ENCODE results near the gene MACROH2A2. TPM values are rescaled to one million over a fixed set of nuclear protein-coding genes. Genes with fewer than 3 reads are reported as not detected.

Gene MACROH2A2
- total and polyA plus RNA-seq, 2 of the 13 experiments (the other 11 are each of a cell fraction or from before 2014, with no cell fraction given) = 9.8 to 43.1 TPM

- in situ Hi-C loops (cut with HindIII; ENCODE audit: extremely low pct_ligation_motif_present, low pct_unique_long_range_greater_than_20kb) (no loop called here), intact Hi-C loops (cut with micrococcal nuclease; ENCODE audit: unreplicated experiment) (no loop called here)
- Histone ChIP-seq H3K9me3 (ENCODE audit: low read length) (no peaks in the 10 kb centered on the region), H4K20me1 (ENCODE audit: insufficient read depth, low read length) (no peaks in the 10 kb centered on the region), H3K4me3 (replicated peaks in 1 of 3; ENCODE audit: insufficient read depth in 1 of 3, low read depth in 2 of 3, low read length in 3 of 3) (no peak overlapping the region), H3K36me3 (replicated peaks in 1 of 2; ENCODE audit: control insufficient read depth in 1 of 2, insufficient read depth in 2 of 2, low read length in 2 of 2) (peaks cover 12 to 75% of the 10 kb centered on the region in 2 experiments), H3K4me1 (ENCODE audit: insufficient read depth, low read length) (peaks cover 38% of the 10 kb centered on the region), H3K79me2 (ENCODE audit: insufficient read depth, low read length) (no peaks in the 10 kb centered on the region), H2AFZ (ENCODE audit: low read length) (no peak overlapping the region), H3K27me3 (ENCODE audit: control insufficient read depth in 1 of 2, insufficient read depth in 2 of 2, low read length in 2 of 2) (no peaks in the 10 kb centered on the region), H3K9ac (ENCODE audit: insufficient read depth, low read depth, low read length) (no peak overlapping the region), H3K4me2 (ENCODE audit: low read depth, low read length) (no peak overlapping the region), H3K27ac (ENCODE audit: extremely low read length, insufficient read depth, low read length) (no peak overlapping the region)
- TF ChIP-seq HCFC1 (IDR thresholded peaks at IDR 0.05; ENCODE audit: low read depth, low read length) (no peak), KAT7 (CRISPR knock-in tag; IDR thresholded peaks at IDR 0.05; ENCODE audit: borderline replicate concordance) (no peak), ZNF24 (IDR thresholded peaks at IDR 0.05) (no peak), ZNF441 (CRISPR knock-in tag; IDR thresholded peaks at IDR 0.05; ENCODE audit: borderline replicate concordance) (no peak), SP4 (CRISPR knock-in tag; IDR thresholded peaks at IDR 0.05) (no peak), MTA1 (CRISPR knock-in tag; IDR thresholded peaks at IDR 0.05; ENCODE audit: borderline replicate concordance) (no peak), ZNF619 (CRISPR knock-in tag; IDR thresholded peaks at IDR 0.05) (no peak), KLF13 (CRISPR knock-in tag; IDR thresholded peaks at IDR 0.05) (no peak), ZNF784 (CRISPR knock-in tag; IDR thresholded peaks at IDR 0.05; ENCODE audit: borderline replicate concordance) (no peak), DPF2 (CRISPR knock-in tag; IDR thresholded peaks at IDR 0.05; ENCODE audit: borderline replicate concordance, low read depth) (no peak), TEAD3 (CRISPR knock-in tag; optimal IDR thresholded peaks at IDR 0.05; ENCODE audit: borderline replicate concordance) (no peak), SP5 (CRISPR knock-in tag; IDR thresholded peaks at IDR 0.05; ENCODE audit: borderline replicate concordance, low read depth) (no peak), ZBTB44 (CRISPR knock-in tag; IDR thresholded peaks at IDR 0.05) (no peak), NONO (IDR thresholded peaks at IDR 0.05) (no peak), NONO (CRISPR knock-in tag; conservative IDR thresholded peaks at IDR 0.05) (no peak), ZNF564 (CRISPR knock-in tag; IDR thresholded peaks at IDR 0.05) (no peak), ZNF775 (CRISPR knock-in tag; IDR thresholded peaks at IDR 0.05; ENCODE audit: borderline replicate concordance) (no peak), SRF (IDR thresholded peaks at IDR 0.05; ENCODE audit: low read depth, low read length) (no peak)
- DNase-seq (ENCODE audit: low spot score) = no peak
- 89% methylated on average over 5 of the region's 5 CpGs for WGBS (ENCODE audit: low lambda C conversion rate)
- no TSS peak for BruUV-seq (replicated peaks)
- ATAC-seq = no peak; the same call in 2 of the 3 replicates
- ChIA-PET CTCF (ENCODE audit: low intra/inter-chr PET ratio, low total read pairs) (no interaction called here), POLR2A (interaction anchor here (1.2 kb wide), 1 partner anchor 35 kb away, joined by 3 read pairs; no protein-coding TSS in a partner anchor)
- FAIRE-seq = no peak
These were observed 44.2 kb downstream of the MACROH2A2 start for GRCh38 chr10:70096705-70097420.
